Smooth muscle cell of the brain vasculature (primary cell): ENCODE data around the gene C16orf46.

ENCODE experiments used
- DNase-seq: peaks from one replicate; pipeline ENCODE4 v3.0.0-alpha.2; 2012; ENCODE audit warnings: low read depth, low spot score

The C16orf46 gene

DNA sequence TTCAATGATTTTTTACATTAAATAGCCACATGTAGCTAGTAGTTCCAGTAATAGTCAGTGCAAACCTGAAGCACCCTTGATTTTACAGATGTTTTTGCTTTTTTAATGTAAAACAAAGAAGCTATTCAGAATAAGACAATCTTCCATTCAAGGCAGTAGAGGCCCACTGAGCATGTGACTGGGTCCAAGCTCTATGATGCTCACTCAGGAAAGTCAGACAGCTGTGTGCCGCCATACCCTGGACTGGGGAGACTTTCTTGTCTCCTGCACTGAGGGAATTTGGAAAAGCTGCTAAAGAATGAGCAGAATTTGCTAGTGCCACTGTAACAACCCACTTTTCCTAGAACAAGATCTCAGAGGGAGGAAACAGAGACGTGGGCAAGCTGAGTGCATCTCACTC lies 58.5 kb downstream of the C16orf46 start:
- DNase-seq, result no peak

DNA sequence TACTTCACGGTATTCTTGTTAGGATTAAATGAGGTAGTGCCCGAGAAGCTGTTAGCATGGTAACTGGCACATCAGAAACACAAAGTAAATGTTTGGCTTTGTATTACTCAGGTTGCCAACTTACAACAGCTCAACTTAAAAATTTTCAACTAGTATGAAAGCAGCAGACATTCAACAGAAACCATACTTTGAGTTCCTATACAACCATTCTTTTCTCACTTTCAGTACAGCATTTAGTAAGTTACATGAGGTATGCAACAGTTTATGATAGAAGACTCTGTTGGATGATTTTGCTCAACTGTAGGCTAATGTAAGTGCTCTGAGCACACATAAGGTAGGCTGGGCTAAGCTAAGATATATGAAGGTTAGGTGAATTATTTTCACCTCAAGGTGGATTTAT lies 62.4 kb downstream of the C16orf46 start:
- DNase-seq, result no peak

DNA sequence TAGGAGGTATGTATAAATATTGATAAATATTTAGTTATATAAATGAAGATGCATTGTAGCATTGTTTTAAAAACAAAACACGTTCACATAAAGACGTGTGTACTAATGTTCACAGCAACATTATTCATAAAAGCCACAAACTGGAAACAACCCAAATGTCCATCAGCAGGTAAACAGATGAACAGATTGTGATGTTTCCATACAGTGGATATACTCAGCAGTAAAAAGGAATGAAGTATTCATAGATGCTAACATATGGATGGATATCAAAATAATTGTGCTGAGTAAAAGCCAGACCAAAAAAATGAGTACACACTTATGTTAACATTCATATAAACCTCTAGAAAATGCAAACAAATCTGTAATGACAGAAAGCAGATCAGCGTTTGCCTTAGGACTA lies 64.1 kb downstream of the C16orf46 start:
- no peak for DNase-seq
